ENCODE results near the gene CDH13. TPM values are rescaled to one million over a fixed set of nuclear protein-coding genes. Genes with fewer than 3 reads are reported as not detected.

Gene CDH13
- total and polyA plus RNA-seq, 9 of the 15 experiments (the other 6 are each of a cell fraction or from before 2014, with no cell fraction given): 0.03 TPM; not detected in 8

- FAIRE-seq (no peak), DNase-seq (ENCODE audit: extremely low read depth in 1 of 4, low spot score in 3 of 4) (no peak), ATAC-seq (no peak)
- intact Hi-C loops (cut with micrococcal nuclease) (no loop called here), in situ Hi-C loops (cut with MboI) (no loop called here)
- no TSS peak for BruUV-seq (replicated peaks)
- POLR2A ChIA-PET: no interaction called here
- CTCF ChIA-PET (ENCODE audit: low intra/inter-chr PET ratio): no interaction called here
- no peaks in the 10 kb centered on the region for H3K9me1 ChIP-seq (ENCODE audit: control insufficient read depth, insufficient read depth, low read length)
- H3K36me3 ChIP-seq (ENCODE audit: control insufficient read depth, insufficient read depth, low read length): no peaks in the 10 kb centered on the region
- no peaks in the 10 kb centered on the region for H3K79me2 ChIP-seq (ENCODE audit: control insufficient read depth, insufficient read depth, low read length)
- no peak overlapping the region for H3K4me3 ChIP-seq
- H3K4me2 ChIP-seq (ENCODE audit: insufficient read depth, low read length): no peak overlapping the region
- 0% methylated on average over 2 of the region's 3 CpGs for WGBS (ENCODE audit: insufficient coverage, low coverage, missing lambda C conversion rate)
- no peaks in the 10 kb centered on the region for H3K4me1 ChIP-seq (replicated peaks in 1 of 2; ENCODE audit: control insufficient read depth in 2 of 2, insufficient read depth in 2 of 2, low read length in 2 of 2)
- H3K27me3 ChIP-seq (ENCODE audit: control insufficient read depth in 2 of 2, insufficient read depth in 2 of 2, low read length in 2 of 2): no peaks in the 10 kb centered on the region
- H3K27ac ChIP-seq (ENCODE audit: extremely low read depth, low read depth, low read length): no peak overlapping the region
- H2AFZ ChIP-seq (ENCODE audit: low read depth, low read length): no peak overlapping the region
- no peaks in the 10 kb centered on the region; the same call in 1 of the 2 replicates for H3K9me3 ChIP-seq (replicated peaks; ENCODE audit: control insufficient read depth, insufficient read depth, low read depth, low read length)
- no peaks in the 10 kb centered on the region for H4K20me1 ChIP-seq (replicated peaks; ENCODE audit: control insufficient read depth, insufficient read depth, low read length)
- no peak overlapping the region for H3K9ac ChIP-seq (ENCODE audit: insufficient read depth in 1 of 2, low read depth in 2 of 2, low read length in 2 of 2)
- TF ChIP-seq ZFP36 (IDR thresholded peaks at IDR 0.05; ENCODE audit: low read depth, low read length, partially characterized antibody) (no peak), ZFP30 (CRISPR knock-in tag; IDR thresholded peaks at IDR 0.05; ENCODE audit: borderline replicate concordance) (no peak), ZBTB9 (CRISPR knock-in tag; IDR thresholded peaks at IDR 0.05) (no peak), ZNF280A (IDR thresholded peaks at IDR 0.05; ENCODE audit: low read depth, partially characterized antibody) (no peak), ILK (tag; IDR thresholded peaks at IDR 0.05; ENCODE audit: borderline replicate concordance, low read depth) (no peak), EZH2 (IDR thresholded peaks at IDR 0.05; ENCODE audit: borderline replicate concordance, low read depth, low read length) (no peak), RBM15 (IDR thresholded peaks at IDR 0.05; ENCODE audit: insufficient read depth, low read length) (no peak), THAP12 (CRISPR knock-in tag; IDR thresholded peaks at IDR 0.05) (no peak), RBM25 (IDR thresholded peaks at IDR 0.05; ENCODE audit: low read depth, low read length, severe bottlenecking) (no peak), TGIF2 (CRISPR knock-in tag; IDR thresholded peaks at IDR 0.05) (no peak), ADNP (tag; IDR thresholded peaks at IDR 0.05) (no peak), EP400 (IDR thresholded peaks at IDR 0.05) (no peak), ZNF583 (CRISPR knock-in tag; IDR thresholded peaks at IDR 0.05) (no peak), NCOA4 (IDR thresholded peaks at IDR 0.05; ENCODE audit: partially characterized antibody) (no peak)
Observed at GRCh38 chr16:82990155-82990554, 363.4 kb downstream of the CDH13 start.

Data from K562 (cell line).